ENCODE results near the gene SETD3. TPM values are rescaled to one million over a fixed set of nuclear protein-coding genes. Genes with fewer than 3 reads are reported as not detected.
A peak's percentile ranks its signal among the peaks of the same experiment; 100 is the strongest.

SETD3 gene
- total and polyA plus RNA-seq, 2 donors (not counting 1 experiment from before 2014, with no cell fraction given), result 11.0 to 32.1 TPM

DNA sequence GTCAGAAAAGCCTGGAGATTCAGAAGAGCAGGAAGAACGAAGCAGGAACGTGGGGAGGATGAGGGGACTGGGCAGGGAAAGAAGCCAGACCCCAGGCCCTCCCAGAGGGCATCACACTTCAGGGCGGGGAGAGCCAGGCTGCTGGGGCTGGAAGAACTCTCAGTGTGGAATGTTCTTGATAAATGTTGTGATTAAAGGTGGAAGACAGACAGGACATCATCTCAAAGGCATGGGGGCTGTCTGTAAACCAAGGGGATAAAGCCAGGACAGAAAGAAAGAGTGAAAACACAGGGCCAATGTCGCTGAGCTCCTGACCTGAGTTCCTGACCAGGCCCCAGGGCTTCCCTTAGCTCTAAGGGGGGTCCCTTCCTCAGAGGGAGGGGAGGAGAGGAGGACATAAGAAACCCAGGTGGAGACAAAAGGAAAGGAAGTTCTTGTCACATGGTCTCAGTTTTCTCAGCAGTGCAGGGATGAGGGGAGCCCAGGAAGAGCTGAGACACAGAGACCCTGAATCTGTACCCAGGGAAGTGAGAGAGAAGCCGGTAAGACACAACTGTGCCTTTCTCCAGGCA is 56.3 kb downstream of the SETD3 start:
- TF ChIP-seq, protein P1, sequence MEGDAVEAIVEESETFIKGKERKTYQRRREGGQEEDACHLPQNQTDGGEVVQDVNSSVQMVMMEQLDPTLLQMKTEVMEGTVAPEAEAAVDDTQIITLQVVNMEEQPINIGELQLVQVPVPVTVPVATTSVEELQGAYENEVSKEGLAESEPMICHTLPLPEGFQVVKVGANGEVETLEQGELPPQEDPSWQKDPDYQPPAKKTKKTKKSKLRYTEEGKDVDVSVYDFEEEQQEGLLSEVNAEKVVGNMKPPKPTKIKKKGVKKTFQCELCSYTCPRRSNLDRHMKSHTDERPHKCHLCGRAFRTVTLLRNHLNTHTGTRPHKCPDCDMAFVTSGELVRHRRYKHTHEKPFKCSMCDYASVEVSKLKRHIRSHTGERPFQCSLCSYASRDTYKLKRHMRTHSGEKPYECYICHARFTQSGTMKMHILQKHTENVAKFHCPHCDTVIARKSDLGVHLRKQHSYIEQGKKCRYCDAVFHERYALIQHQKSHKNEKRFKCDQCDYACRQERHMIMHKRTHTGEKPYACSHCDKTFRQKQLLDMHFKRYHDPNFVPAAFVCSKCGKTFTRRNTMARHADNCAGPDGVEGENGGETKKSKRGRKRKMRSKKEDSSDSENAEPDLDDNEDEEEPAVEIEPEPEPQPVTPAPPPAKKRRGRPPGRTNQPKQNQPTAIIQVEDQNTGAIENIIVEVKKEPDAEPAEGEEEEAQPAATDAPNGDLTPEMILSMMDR (IDR thresholded peaks at IDR 0.05), result no peak
- no peak for TF ChIP-seq EZH2 (IDR thresholded peaks at IDR 0.05; ENCODE audit: borderline replicate concordance, insufficient read depth, low read depth, low read length, poor library complexity, severe bottlenecking)
- peaks cover 0 to 16% of the 10 kb centered on the region in 2 experiments for H3K36me3 ChIP-seq (replicated peaks in 1 of 2; ENCODE audit: control extremely low read depth in 1 of 2, control insufficient read depth in 1 of 2, extremely low read depth in 1 of 2, insufficient read depth in 2 of 2, low read length in 1 of 2)
- H3K27ac Mint-ChIP-seq, result peak overlapping the region; percentile 50
- H3K4me3 Mint-ChIP-seq, result no peak overlapping the region
- H3K4me1 ChIP-seq (ENCODE audit: control insufficient read depth in 2 of 2, insufficient read depth in 2 of 2, low read length in 2 of 2), result peaks cover 10 to 12% of the 10 kb centered on the region in 2 donors
- intact Hi-C loops (cut with micrococcal nuclease), result no loop called here
- ATAC-seq (ENCODE audit: low read depth) (no peak), DNase-seq (no peak)
- H3K27ac ChIP-seq (ENCODE audit: low read length in 2 of 2), result peak overlapping the region in 1 of 2 donors; percentile 25
- ChIA-PET POLR2A (no interaction called here), CTCF (interaction anchor here (0.5 to 2.6 kb wide), 2 partner anchors 8 to 11 kb away, joined by 5 to 16 read pairs; no protein-coding TSS in a partner anchor)
- H3K79me2 ChIP-seq (ENCODE audit: control insufficient read depth, insufficient read depth, low read length), result peaks cover 10% of the 10 kb centered on the region
- H3K27me3 Mint-ChIP-seq, result no peaks in the 10 kb centered on the region
- no peaks in the 10 kb centered on the region for H4K20me1 ChIP-seq (ENCODE audit: control insufficient read depth, insufficient read depth, low read length, poor library complexity, severe bottlenecking)
- no peak overlapping the region for H3K4me3 ChIP-seq (ENCODE audit: control extremely low read depth in 1 of 5, extremely low read depth in 1 of 5, insufficient read depth in 1 of 5, low read depth in 2 of 5, low read length in 4 of 5)
- H3K9me3 ChIP-seq (ENCODE audit: control extremely low read depth in 1 of 3, control insufficient read depth in 2 of 3, insufficient read depth in 1 of 3, low read length in 2 of 3), result peaks cover 0 to 11% (median 7%) of the 10 kb centered on the region in 3 donors
- no peaks in the 10 kb centered on the region for H3K27me3 ChIP-seq (replicated peaks in 1 of 4; ENCODE audit: control extremely low read depth in 1 of 4, control insufficient read depth in 3 of 4, insufficient read depth in 4 of 4, low read length in 3 of 4)
- peaks cover 6% of the 10 kb centered on the region for H3K9me3 Mint-ChIP-seq (ENCODE audit: insufficient read depth)
- no peak overlapping the region for H3K9ac ChIP-seq (ENCODE audit: low read length)
- peaks cover 32% of the 10 kb centered on the region for H3K4me1 Mint-ChIP-seq
- H3K4me2 ChIP-seq (replicated peaks; ENCODE audit: low read depth, low read length, poor library complexity, severe bottlenecking), result no peak overlapping the region
- WGBS (ENCODE audit: insufficient coverage), result 93% methylated on average over 5 of the region's 5 CpGs
- H2AFZ ChIP-seq (ENCODE audit: insufficient read depth, low read depth, low read length, poor library complexity, severe bottlenecking), result no peak overlapping the region

DNA sequence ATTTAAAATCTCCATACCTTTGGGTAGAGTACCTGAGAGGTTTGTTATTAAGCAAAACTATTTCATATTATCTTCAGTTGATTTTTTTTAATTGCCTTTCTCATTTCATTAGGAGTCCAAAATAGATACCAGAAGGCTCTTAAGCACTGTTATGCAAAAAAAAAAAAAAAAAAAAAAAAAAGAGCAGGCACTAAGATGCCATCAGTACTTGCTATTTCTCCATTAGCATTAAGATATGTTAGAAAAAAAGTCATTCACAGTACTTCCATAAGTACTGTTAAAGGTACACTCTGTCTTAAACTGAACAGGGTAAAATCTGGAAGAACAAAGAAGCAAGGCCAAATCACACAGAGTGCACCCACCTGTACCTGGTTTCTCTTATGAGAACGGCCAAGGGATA is 57.2 kb downstream of the SETD3 start:
- H3K27ac Mint-ChIP-seq, result no peak overlapping the region
- ChIA-PET CTCF (interaction anchor here (2.6 kb wide), 1 partner anchor 8 kb away, joined by 16 read pairs; no protein-coding TSS in a partner anchor), POLR2A (no interaction called here)

More for the DNA sequence above, 57.2 kb downstream of the SETD3 start:
- no peak for ATAC-seq (ENCODE audit: low read depth)
- Mint-ChIP-seq H3K27me3 (no peaks in the 10 kb centered on the region), H3K4me3 (no peak overlapping the region), H3K9me3 (ENCODE audit: insufficient read depth) (no peaks in the 10 kb centered on the region), H3K4me1 (peaks cover 29% of the 10 kb centered on the region)
- TF ChIP-seq EZH2 (IDR thresholded peaks at IDR 0.05; ENCODE audit: borderline replicate concordance, insufficient read depth, low read depth, low read length, poor library complexity, severe bottlenecking), result no peak
- TF ChIP-seq, protein P1 (IDR thresholded peaks at IDR 0.05), result no peak
- no peak overlapping the region for H3K4me3 ChIP-seq (ENCODE audit: control extremely low read depth in 1 of 5, extremely low read depth in 1 of 5, insufficient read depth in 1 of 5, low read depth in 2 of 5, low read length in 4 of 5)
- H3K27ac ChIP-seq (ENCODE audit: low read length in 2 of 2), result no peak overlapping the region
- no peak overlapping the region for H3K4me2 ChIP-seq (replicated peaks; ENCODE audit: low read depth, low read length, poor library complexity, severe bottlenecking)
- H3K27me3 ChIP-seq (replicated peaks in 1 of 4; ENCODE audit: control extremely low read depth in 1 of 4, control insufficient read depth in 3 of 4, insufficient read depth in 4 of 4, low read length in 3 of 4), result no peaks in the 10 kb centered on the region
- H3K9me3 ChIP-seq (ENCODE audit: control extremely low read depth in 1 of 3, control insufficient read depth in 2 of 3, insufficient read depth in 1 of 3, low read length in 2 of 3), result peaks cover 0 to 3% (median under 1%) of the 10 kb centered on the region in 3 donors
- H3K4me1 ChIP-seq (ENCODE audit: control insufficient read depth in 2 of 2, insufficient read depth in 2 of 2, low read length in 2 of 2), result peaks cover 10 to 12% of the 10 kb centered on the region in 2 donors
- WGBS (ENCODE audit: insufficient coverage), result no CpG with 5 or more reads among the region's 1 CpG
- no peak overlapping the region for H2AFZ ChIP-seq (ENCODE audit: insufficient read depth, low read depth, low read length, poor library complexity, severe bottlenecking)
- H4K20me1 ChIP-seq (ENCODE audit: control insufficient read depth, insufficient read depth, low read length, poor library complexity, severe bottlenecking), result no peaks in the 10 kb centered on the region
- H3K79me2 ChIP-seq (ENCODE audit: control insufficient read depth, insufficient read depth, low read length), result peaks cover 3% of the 10 kb centered on the region
- intact Hi-C loops (cut with micrococcal nuclease), result no loop called here
- no peak for DNase-seq
- H3K9ac ChIP-seq (ENCODE audit: low read length), result no peak overlapping the region
- H3K36me3 ChIP-seq (replicated peaks in 1 of 2; ENCODE audit: control extremely low read depth in 1 of 2, control insufficient read depth in 1 of 2, extremely low read depth in 1 of 2, insufficient read depth in 2 of 2, low read length in 1 of 2), result peaks cover 0 to 8% of the 10 kb centered on the region in 2 experiments
